ENCODE results near the gene VPS11.

GRCh38 chr11:119025541-119025940, 42.1 kb upstream of the VPS11 start:
- TF ChIP-seq CTCF (IDR thresholded peaks at IDR 0.05) (no peak), POLR2A (IDR thresholded peaks at IDR 0.05) (no peak)

Data from heart left ventricle (tissue), 13 donors.